Activated naive CD4-positive, alpha-beta T cell treated with anti-CD3 and anti-CD28 coated beads, Interleukin-2, amount 10 ng/mL, durations not matched to agents 7 days and 5 days (primary cell): Measurements from ENCODE around the gene EFNA5.

Experiments used
- CTCF ChIA-PET: fragments of 350-600 bp; sonication (Branson Sonifier 250); formaldehyde crosslinking; loops from one replicate; lab custom pipeline; 2021; ENCODE audit warnings: antibody characterized with exemption; lab: Charles Lee
- DNase-seq: peaks from one replicate; pipeline ENCODE4 v3.0.0-alpha.2; 2020
- H3K27ac Mint-ChIP-seq: one replicate; pipeline ENCODE4 v1.8.0; 2021; ENCODE audit warnings: mild to moderate bottlenecking, moderate library complexity, mixed read lengths
- H3K27me3 Mint-ChIP-seq: one replicate; pipeline ENCODE4 v1.8.0; 2021; ENCODE audit warnings: mild to moderate bottlenecking, mixed read lengths
- H3K36me3 Mint-ChIP-seq: one replicate; pipeline ENCODE4 v1.8.0; 2021; ENCODE audit warnings: mixed read lengths
- H3K4me1 Mint-ChIP-seq: one replicate; pipeline ENCODE4 v1.8.0; 2021; ENCODE audit warnings: mixed read lengths
- H3K4me3 Mint-ChIP-seq: one replicate; pipeline ENCODE4 v1.8.0; 2021; ENCODE audit warnings: mild to moderate bottlenecking, moderate library complexity, mixed read lengths
- H3K9me3 Mint-ChIP-seq: one replicate; pipeline ENCODE4 v1.8.0; 2021; ENCODE audit warnings: mixed read lengths

Gene EFNA5

GRCh38 chr5:107555425-107556090 lies 115.2 kb downstream of the EFNA5 start:
- H3K4me3 Mint-ChIP-seq, result no peak overlapping the region
- no peaks in the 10 kb centered on the region for H3K9me3 Mint-ChIP-seq
- no peaks in the 10 kb centered on the region for H3K4me1 Mint-ChIP-seq
- peaks cover 5% of the 10 kb centered on the region for H3K27me3 Mint-ChIP-seq
- DNase-seq, result no peak
- H3K27ac Mint-ChIP-seq, result no peak overlapping the region
- H3K36me3 Mint-ChIP-seq, result no peaks in the 10 kb centered on the region
- CTCF ChIA-PET, result interaction anchor here (1.9 kb wide), 1 partner anchor 17 kb away, joined by 5 read pairs; no protein-coding TSS in a partner anchor

GRCh38 chr5:107554776-107555424 lies 115.8 kb downstream of the EFNA5 start:
- H3K4me1 Mint-ChIP-seq, result no peaks in the 10 kb centered on the region
- H3K9me3 Mint-ChIP-seq, result no peaks in the 10 kb centered on the region
- H3K27ac Mint-ChIP-seq, result no peak overlapping the region
- CTCF ChIA-PET, result interaction anchor here (1.9 kb wide), 1 partner anchor 17 kb away, joined by 5 read pairs; no protein-coding TSS in a partner anchor
- peaks cover 5% of the 10 kb centered on the region for H3K27me3 Mint-ChIP-seq
- H3K4me3 Mint-ChIP-seq, result no peak overlapping the region
- no peak for DNase-seq
- H3K36me3 Mint-ChIP-seq, result no peaks in the 10 kb centered on the region

- Mint-ChIP-seq H3K9me3 (no peaks in the 10 kb centered on the region), H3K27me3 (peaks cover 5% of the 10 kb centered on the region), H3K4me1 (no peaks in the 10 kb centered on the region), H3K36me3 (no peaks in the 10 kb centered on the region), H3K4me3 (no peak overlapping the region), H3K27ac (no peak overlapping the region)
- DNase-seq, result no peak
- CTCF ChIA-PET, result interaction anchor here (2.6 kb wide), 1 partner anchor 19 kb away, joined by 11 read pairs; no protein-coding TSS in a partner anchor
These were observed 117.6 kb downstream of the EFNA5 start for GRCh38 chr5:107553117-107553555.

GRCh38 chr5:107551088-107551487 lies 119.6 kb downstream of the EFNA5 start:
- CTCF ChIA-PET, result no interaction called here
- no peaks in the 10 kb centered on the region for H3K36me3 Mint-ChIP-seq
- H3K4me1 Mint-ChIP-seq, result no peaks in the 10 kb centered on the region
- peaks cover 5% of the 10 kb centered on the region for H3K27me3 Mint-ChIP-seq
- no peak overlapping the region for H3K27ac Mint-ChIP-seq
- DNase-seq, result no peak
- no peaks in the 10 kb centered on the region for H3K9me3 Mint-ChIP-seq
- no peak overlapping the region for H3K4me3 Mint-ChIP-seq

- H3K9me3 Mint-ChIP-seq, result no peaks in the 10 kb centered on the region
These were observed 121.2 kb downstream of the EFNA5 start for GRCh38 chr5:107549567-107549966.

GRCh38 chr5:107548477-107548876 lies 122.3 kb downstream of the EFNA5 start:
- Mint-ChIP-seq H3K4me1 (no peaks in the 10 kb centered on the region), H3K27ac (no peak overlapping the region), H3K9me3 (no peaks in the 10 kb centered on the region), H3K4me3 (no peak overlapping the region), H3K27me3 (peaks cover 3% of the 10 kb centered on the region), H3K36me3 (no peaks in the 10 kb centered on the region)
- no peak for DNase-seq
- CTCF ChIA-PET, result no interaction called here

More at GRCh38 chr5:107549567-107549966, 121.2 kb downstream of the EFNA5 start:
- Mint-ChIP-seq H3K36me3 (no peaks in the 10 kb centered on the region), H3K4me3 (no peak overlapping the region), H3K27ac (no peak overlapping the region), H3K4me1 (no peaks in the 10 kb centered on the region), H3K27me3 (peaks cover 3% of the 10 kb centered on the region)
- CTCF ChIA-PET, result no interaction called here
- DNase-seq, result no peak

- no peak overlapping the region for H3K4me3 Mint-ChIP-seq
- no peaks in the 10 kb centered on the region for H3K9me3 Mint-ChIP-seq
- H3K27ac Mint-ChIP-seq, result no peak overlapping the region
- peaks cover 7% of the 10 kb centered on the region for H3K27me3 Mint-ChIP-seq
- H3K4me1 Mint-ChIP-seq, result no peaks in the 10 kb centered on the region
- CTCF ChIA-PET, result interaction anchor here (0.7 kb wide), 1 partner anchor 20 kb away, joined by 3 read pairs; no protein-coding TSS in a partner anchor
- no peak for DNase-seq
- H3K36me3 Mint-ChIP-seq, result no peaks in the 10 kb centered on the region
These were observed 124.0 kb downstream of the EFNA5 start for GRCh38 chr5:107546719-107547118.

- H3K27ac Mint-ChIP-seq, result no peak overlapping the region
- peaks cover 7% of the 10 kb centered on the region for H3K27me3 Mint-ChIP-seq
- H3K4me3 Mint-ChIP-seq, result no peak overlapping the region
- no peaks in the 10 kb centered on the region for H3K36me3 Mint-ChIP-seq
- no peak for DNase-seq
- H3K9me3 Mint-ChIP-seq, result no peaks in the 10 kb centered on the region
- CTCF ChIA-PET, result no interaction called here
- no peaks in the 10 kb centered on the region for H3K4me1 Mint-ChIP-seq
These were observed 125.3 kb downstream of the EFNA5 start for GRCh38 chr5:107545486-107545885.

GRCh38 chr5:107544967-107545366 lies 125.8 kb downstream of the EFNA5 start:
- Mint-ChIP-seq H3K27ac (no peak overlapping the region), H3K27me3 (peaks cover 7% of the 10 kb centered on the region), H3K4me3 (no peak overlapping the region), H3K36me3 (no peaks in the 10 kb centered on the region), H3K4me1 (no peaks in the 10 kb centered on the region), H3K9me3 (no peaks in the 10 kb centered on the region)
- no peak for DNase-seq
- CTCF ChIA-PET, result no interaction called here

- H3K27ac Mint-ChIP-seq, result no peak overlapping the region
- peaks cover 7% of the 10 kb centered on the region for H3K27me3 Mint-ChIP-seq
- CTCF ChIA-PET, result no interaction called here
- no peak for DNase-seq
- H3K4me1 Mint-ChIP-seq, result no peaks in the 10 kb centered on the region
- no peak overlapping the region for H3K4me3 Mint-ChIP-seq
- no peaks in the 10 kb centered on the region for H3K9me3 Mint-ChIP-seq
- H3K36me3 Mint-ChIP-seq, result no peaks in the 10 kb centered on the region
These were observed 126.3 kb downstream of the EFNA5 start for GRCh38 chr5:107544476-107544875.

GRCh38 chr5:107543868-107544267 lies 126.9 kb downstream of the EFNA5 start:
- Mint-ChIP-seq H3K4me1 (peaks cover 4% of the 10 kb centered on the region), H3K36me3 (no peaks in the 10 kb centered on the region), H3K27me3 (peaks cover 7% of the 10 kb centered on the region), H3K9me3 (no peaks in the 10 kb centered on the region), H3K4me3 (no peak overlapping the region), H3K27ac (no peak overlapping the region)
- no peak for DNase-seq
- CTCF ChIA-PET, result no interaction called here

- CTCF ChIA-PET, result no interaction called here
- no peaks in the 10 kb centered on the region for H3K9me3 Mint-ChIP-seq
- H3K4me1 Mint-ChIP-seq, result peaks cover 10% of the 10 kb centered on the region
- H3K36me3 Mint-ChIP-seq, result no peaks in the 10 kb centered on the region
- H3K27ac Mint-ChIP-seq, result no peak overlapping the region
- no peak for DNase-seq
- no peak overlapping the region for H3K4me3 Mint-ChIP-seq
- peaks cover 7% of the 10 kb centered on the region for H3K27me3 Mint-ChIP-seq
These were observed 127.9 kb downstream of the EFNA5 start for GRCh38 chr5:107542831-107543231.

GRCh38 chr5:107542428-107542827 lies 128.3 kb downstream of the EFNA5 start:
- Mint-ChIP-seq H3K27me3 (peaks cover 7% of the 10 kb centered on the region), H3K4me3 (no peak overlapping the region), H3K4me1 (peaks cover 10% of the 10 kb centered on the region), H3K36me3 (no peaks in the 10 kb centered on the region), H3K27ac (no peak overlapping the region), H3K9me3 (no peaks in the 10 kb centered on the region)
- CTCF ChIA-PET, result no interaction called here
- no peak for DNase-seq

- peaks cover 10% of the 10 kb centered on the region for H3K4me1 Mint-ChIP-seq
- peaks cover 7% of the 10 kb centered on the region for H3K27me3 Mint-ChIP-seq
- H3K4me3 Mint-ChIP-seq, result no peak overlapping the region
- H3K9me3 Mint-ChIP-seq, result no peaks in the 10 kb centered on the region
- H3K36me3 Mint-ChIP-seq, result no peaks in the 10 kb centered on the region
- no peak overlapping the region for H3K27ac Mint-ChIP-seq
- DNase-seq, result no peak
- CTCF ChIA-PET, result no interaction called here
These were observed 129.3 kb downstream of the EFNA5 start for GRCh38 chr5:107541400-107541799.
